Measurements from ENCODE around the gene KCP.
A peak's percentile ranks its signal among the peaks of the same experiment; 100 is the strongest.

DNA sequence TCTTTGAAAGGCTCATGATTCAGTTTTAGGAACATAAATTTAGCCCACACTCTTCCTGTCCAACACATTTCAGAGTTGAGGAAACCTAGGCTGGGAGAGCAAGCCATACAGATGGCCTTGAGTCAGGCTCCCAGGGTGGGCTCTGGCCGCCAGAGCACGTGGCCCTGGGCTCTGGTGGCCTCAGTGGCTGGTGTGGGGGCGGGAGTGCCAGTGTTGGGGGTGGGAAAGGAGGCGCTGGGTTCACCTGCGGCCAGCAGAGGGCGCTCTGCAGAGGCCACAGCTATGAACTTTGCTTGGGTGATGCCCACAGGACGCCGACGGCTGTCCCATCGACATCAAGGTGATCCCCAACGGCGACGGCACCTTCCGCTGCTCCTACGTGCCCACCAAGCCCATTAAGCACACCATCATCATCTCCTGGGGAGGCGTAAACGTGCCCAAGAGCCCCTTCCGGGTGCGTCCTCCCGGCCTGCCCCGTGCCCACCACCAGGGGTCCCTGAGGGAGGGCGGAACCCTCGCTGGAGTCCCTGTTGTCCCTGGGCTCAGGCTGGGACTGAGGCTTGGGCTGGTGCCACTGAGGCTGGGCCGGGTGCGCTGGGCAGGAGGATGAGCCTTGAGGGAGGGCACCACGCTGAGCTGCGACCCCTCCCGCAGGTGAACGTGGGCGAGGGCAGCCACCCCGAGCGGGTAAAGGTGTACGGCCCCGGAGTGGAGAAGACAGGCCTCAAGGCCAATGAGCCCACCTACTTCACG, 68.4 kb downstream of the KCP start:
- TF ChIP-seq YY1 (IDR thresholded peaks at IDR 0.05; ENCODE audit: low read depth) (no peak), NFIC (IDR thresholded peaks at IDR 0.05) (no peak), EP300 (IDR thresholded peaks at IDR 0.05; ENCODE audit: borderline replicate concordance) (no peak), TAF1 (IDR thresholded peaks at IDR 0.05; ENCODE audit: low read depth) (no peak), CEBPB (IDR thresholded peaks at IDR 0.05) (no peak), EGR1 (IDR thresholded peaks at IDR 0.05) (peak; percentile 61)
- TF ChIP-seq, protein P1, sequence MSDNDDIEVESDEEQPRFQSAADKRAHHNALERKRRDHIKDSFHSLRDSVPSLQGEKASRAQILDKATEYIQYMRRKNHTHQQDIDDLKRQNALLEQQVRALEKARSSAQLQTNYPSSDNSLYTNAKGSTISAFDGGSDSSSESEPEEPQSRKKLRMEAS (IDR thresholded peaks at IDR 0.05): peak; percentile 64
- TF ChIP-seq, protein P2, sequence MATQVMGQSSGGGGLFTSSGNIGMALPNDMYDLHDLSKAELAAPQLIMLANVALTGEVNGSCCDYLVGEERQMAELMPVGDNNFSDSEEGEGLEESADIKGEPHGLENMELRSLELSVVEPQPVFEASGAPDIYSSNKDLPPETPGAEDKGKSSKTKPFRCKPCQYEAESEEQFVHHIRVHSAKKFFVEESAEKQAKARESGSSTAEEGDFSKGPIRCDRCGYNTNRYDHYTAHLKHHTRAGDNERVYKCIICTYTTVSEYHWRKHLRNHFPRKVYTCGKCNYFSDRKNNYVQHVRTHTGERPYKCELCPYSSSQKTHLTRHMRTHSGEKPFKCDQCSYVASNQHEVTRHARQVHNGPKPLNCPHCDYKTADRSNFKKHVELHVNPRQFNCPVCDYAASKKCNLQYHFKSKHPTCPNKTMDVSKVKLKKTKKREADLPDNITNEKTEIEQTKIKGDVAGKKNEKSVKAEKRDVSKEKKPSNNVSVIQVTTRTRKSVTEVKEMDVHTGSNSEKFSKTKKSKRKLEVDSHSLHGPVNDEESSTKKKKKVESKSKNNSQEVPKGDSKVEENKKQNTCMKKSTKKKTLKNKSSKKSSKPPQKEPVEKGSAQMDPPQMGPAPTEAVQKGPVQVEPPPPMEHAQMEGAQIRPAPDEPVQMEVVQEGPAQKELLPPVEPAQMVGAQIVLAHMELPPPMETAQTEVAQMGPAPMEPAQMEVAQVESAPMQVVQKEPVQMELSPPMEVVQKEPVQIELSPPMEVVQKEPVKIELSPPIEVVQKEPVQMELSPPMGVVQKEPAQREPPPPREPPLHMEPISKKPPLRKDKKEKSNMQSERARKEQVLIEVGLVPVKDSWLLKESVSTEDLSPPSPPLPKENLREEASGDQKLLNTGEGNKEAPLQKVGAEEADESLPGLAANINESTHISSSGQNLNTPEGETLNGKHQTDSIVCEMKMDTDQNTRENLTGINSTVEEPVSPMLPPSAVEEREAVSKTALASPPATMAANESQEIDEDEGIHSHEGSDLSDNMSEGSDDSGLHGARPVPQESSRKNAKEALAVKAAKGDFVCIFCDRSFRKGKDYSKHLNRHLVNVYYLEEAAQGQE (IDR thresholded peaks at IDR 0.05; ENCODE audit: low read depth): no peak
